IPS-15b (cell line): ENCODE results near the gene ARHGAP11A.

Source experiments
- H3K27me3 ChIP-seq: one replicate; pipeline ENCODE4 v1.6.1; 2013; ENCODE audit warnings: low read length; ENCODE audit not compliant: control insufficient read depth, insufficient read depth
- H3K36me3 ChIP-seq: one replicate; pipeline ENCODE4 v1.6.1; 2013; ENCODE audit warnings: low read length; ENCODE audit not compliant: control insufficient read depth, insufficient read depth
- H3K4me1 ChIP-seq: one replicate; pipeline ENCODE4 v1.6.1; 2013; ENCODE audit warnings: mild to moderate bottlenecking, low read length; ENCODE audit not compliant: control insufficient read depth, insufficient read depth
- H3K4me3 ChIP-seq: one replicate; pipeline ENCODE4 v1.5.1; 2013; ENCODE audit warnings: low read depth, low read length
- H3K9ac ChIP-seq: one replicate; pipeline ENCODE4 v1.6.1; 2013; ENCODE audit warnings: low read depth, mild to moderate bottlenecking, low read length
- H3K9me3 ChIP-seq: one replicate; pipeline ENCODE4 v1.6.1; 2013; ENCODE audit warnings: mild to moderate bottlenecking, low read length; ENCODE audit not compliant: control insufficient read depth, insufficient read depth

The ARHGAP11A gene

DNA sequence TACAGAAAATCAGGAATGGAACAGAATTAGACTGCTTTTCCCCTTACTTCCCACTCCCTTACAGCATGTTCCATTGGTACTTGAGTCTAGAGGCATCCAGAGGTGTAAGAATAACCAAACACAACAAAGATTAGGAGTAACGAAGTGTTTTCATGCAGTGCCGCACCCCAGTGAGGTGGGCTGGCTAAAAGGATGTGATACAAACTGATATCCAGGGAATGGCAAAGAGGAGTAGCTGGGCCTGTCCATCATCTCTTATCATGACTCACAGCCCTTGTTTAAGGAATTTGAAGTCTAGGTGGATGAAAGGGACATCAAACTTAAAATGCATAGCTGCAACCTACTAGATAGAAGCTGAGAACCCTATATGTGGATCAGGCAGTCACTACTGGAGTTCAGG, 42.6 kb downstream of the ARHGAP11A start:
- Histone ChIP-seq H3K27me3 (no peaks in the 10 kb centered on the region), H3K4me3 (no peak overlapping the region), H3K36me3 (no peaks in the 10 kb centered on the region), H3K4me1 (peaks cover 9% of the 10 kb centered on the region), H3K9me3 (no peaks in the 10 kb centered on the region), H3K9ac (no peak overlapping the region)

DNA sequence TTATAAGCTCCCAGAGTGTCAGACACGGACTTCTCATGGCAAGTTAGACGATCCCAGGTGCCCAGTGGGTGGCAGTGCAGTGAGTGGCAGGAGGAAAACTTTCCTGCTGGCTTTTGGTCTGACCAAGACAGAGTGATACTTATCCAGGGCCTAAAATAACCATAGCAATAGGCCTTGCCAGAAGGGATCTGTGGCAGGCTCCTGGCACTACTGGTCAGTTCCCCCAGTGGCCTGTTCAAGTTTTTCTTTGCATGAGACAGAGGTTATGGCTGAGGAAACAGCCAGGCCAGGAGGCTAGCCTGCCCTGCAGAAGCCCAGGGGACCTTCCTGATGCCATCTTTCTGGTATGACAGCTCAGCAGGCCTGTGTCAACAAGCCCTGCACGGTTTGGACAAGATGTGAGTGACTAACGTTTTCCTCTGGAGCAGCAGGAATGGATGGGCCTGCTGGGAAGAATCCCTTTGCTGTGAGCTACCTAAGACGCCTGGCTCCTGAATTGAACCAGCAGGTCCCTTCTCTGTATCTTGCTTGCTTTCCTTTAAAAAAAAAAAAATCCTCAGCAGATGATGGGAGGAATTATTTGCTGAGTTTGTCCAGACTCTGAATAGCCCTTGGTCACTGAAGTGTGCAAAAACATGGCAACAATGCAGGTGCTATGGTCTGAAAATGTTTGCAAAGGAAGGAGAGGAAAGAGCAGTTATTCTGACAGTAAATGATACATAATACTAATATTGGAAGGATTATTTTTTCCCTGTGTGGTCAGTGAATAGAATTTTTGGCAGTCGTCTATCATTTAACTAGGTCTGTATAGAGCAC, 44.2 kb downstream of the ARHGAP11A start:
- Histone ChIP-seq H3K9ac (no peak overlapping the region), H3K4me1 (peaks cover 1% of the 10 kb centered on the region)

DNA sequence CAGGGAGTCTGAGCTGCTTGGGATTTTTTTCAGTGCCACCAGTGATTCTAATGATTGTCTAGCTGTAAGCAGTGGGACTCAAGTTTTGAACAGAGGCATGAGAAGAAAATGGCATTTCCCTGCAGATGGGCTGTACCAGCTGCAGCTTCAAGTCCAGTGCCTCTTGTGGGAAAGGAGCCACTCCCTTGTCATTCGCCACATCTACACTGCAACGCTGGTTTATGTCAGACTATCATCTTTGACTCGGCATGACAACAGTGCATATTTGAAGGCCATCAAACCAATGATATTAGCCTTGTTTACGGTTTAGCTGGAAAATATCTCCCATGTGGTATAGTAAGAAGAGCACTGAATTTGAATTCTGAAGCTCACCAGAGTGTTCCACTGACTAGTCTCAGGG, 48.4 kb downstream of the ARHGAP11A start:
- no peaks in the 10 kb centered on the region for H3K9me3 ChIP-seq
- no peak overlapping the region for H3K4me3 ChIP-seq
- H3K27me3 ChIP-seq: no peaks in the 10 kb centered on the region
- peaks cover 6% of the 10 kb centered on the region for H3K4me1 ChIP-seq
- no peaks in the 10 kb centered on the region for H3K36me3 ChIP-seq
- H3K9ac ChIP-seq: no peak overlapping the region

More for the DNA sequence above, 44.2 kb downstream of the ARHGAP11A start:
- Histone ChIP-seq H3K9me3 (no peaks in the 10 kb centered on the region), H3K36me3 (no peaks in the 10 kb centered on the region), H3K4me3 (no peak overlapping the region), H3K27me3 (no peaks in the 10 kb centered on the region)

DNA sequence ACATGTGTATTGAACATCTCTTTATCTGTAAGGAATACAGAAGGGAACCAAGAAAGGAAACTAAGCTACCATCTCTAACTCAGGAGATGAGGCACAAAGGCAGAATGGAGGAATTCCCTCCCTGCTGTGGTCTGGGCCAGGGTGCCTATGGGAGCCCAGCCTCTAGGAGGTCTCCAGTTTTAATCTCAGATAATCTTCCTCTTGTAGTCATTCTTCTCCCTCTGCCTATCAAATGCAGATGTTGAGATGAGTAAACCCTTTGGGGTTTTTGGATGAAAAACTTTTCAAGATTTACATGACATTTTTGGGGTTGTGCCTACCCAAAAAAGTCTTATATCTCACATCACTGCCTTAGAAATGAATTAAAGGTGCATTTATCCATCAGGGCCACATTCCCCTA, 49.5 kb downstream of the ARHGAP11A start:
- H3K4me1 ChIP-seq: peaks cover 15% of the 10 kb centered on the region
- H3K27me3 ChIP-seq: no peaks in the 10 kb centered on the region
- H3K9ac ChIP-seq: no peak overlapping the region
- H3K4me3 ChIP-seq: no peak overlapping the region
- H3K36me3 ChIP-seq: no peaks in the 10 kb centered on the region
- no peaks in the 10 kb centered on the region for H3K9me3 ChIP-seq

DNA sequence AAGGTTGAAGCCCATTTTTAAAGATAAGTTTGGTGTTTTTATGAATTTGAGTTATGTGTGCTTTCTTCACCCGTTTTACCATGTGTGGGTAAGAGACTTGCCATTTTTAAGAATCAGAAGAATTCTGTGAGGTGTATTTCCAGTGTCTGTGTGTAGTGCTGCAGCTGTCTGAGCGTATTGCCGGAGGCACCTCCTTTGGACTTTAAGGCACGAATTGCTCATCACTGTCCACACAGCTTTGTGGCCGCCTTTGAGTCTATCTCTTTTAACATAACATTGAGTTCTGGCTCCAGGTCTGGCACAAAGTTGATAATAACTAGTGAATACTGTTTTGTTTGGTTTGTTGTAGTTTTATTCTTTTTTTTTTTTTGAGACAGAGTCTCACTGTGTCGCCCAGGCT, 52.0 kb downstream of the ARHGAP11A start:
- Histone ChIP-seq H3K4me1 (peaks cover 23% of the 10 kb centered on the region), H3K9me3 (no peaks in the 10 kb centered on the region)

DNA sequence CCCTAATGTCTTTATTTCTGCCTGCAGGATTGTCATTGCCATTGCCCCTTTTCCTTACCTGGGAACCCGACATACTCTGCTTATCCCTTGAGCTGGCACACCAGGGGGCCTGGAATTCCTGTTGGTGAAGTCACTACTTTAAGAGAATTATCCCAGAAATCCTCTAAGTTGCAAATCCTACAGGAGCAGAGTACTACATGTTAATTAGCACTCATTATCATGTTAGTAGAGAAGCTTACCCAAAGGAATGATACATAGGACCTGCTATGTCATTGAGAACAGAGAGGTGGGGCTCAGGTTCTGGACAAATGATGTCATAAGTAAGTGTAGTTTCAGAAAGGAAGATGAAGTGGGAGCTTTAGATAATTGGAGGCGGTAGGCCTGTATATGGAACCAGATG, 53.6 kb downstream of the ARHGAP11A start:
- Histone ChIP-seq H3K9me3 (no peaks in the 10 kb centered on the region), H3K27me3 (no peaks in the 10 kb centered on the region), H3K4me3 (no peak overlapping the region), H3K4me1 (peaks cover 23% of the 10 kb centered on the region), H3K9ac (no peak overlapping the region), H3K36me3 (no peaks in the 10 kb centered on the region)

More for the DNA sequence above, 52.0 kb downstream of the ARHGAP11A start:
- H3K36me3 ChIP-seq: no peaks in the 10 kb centered on the region
- H3K9ac ChIP-seq: no peak overlapping the region
- H3K27me3 ChIP-seq: no peaks in the 10 kb centered on the region
- no peak overlapping the region for H3K4me3 ChIP-seq

DNA sequence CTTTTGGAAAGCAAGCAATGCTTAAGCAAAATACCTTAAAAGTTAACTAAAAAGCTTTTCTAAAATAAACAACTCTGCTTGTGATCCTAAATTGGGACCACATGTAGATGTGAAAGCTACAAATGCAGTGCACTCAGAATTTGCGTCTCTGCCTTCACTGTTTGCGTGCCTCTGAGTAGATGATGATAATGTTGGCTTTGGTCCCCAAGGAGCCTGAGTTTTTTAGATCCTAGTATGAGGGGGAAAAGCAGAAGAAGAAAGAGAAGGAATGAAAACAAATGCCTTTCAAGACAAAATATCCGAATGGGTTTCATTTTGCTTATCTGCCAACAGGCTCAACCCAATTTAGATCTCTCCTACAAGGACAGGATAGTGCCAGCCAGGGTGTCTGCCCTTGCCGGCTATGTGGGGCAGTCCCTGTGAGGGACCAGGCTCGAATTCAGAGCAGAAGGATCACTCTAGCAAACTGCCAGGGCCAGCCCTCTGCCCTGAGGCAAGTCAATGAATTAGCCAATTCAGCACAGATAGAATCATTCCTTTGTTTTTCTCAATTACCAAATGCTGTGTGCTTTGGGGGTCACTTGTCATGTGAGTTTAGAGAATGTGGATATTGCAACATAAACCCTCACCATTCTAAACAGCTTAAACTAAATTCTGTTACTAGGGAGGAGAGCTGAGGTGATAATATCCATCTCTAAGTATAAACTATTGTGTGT, 54.8 kb downstream of the ARHGAP11A start:
- H3K9me3 ChIP-seq: no peaks in the 10 kb centered on the region
- no peak overlapping the region for H3K4me3 ChIP-seq
- H3K4me1 ChIP-seq: peaks cover 23% of the 10 kb centered on the region
- H3K9ac ChIP-seq: no peak overlapping the region
- H3K36me3 ChIP-seq: no peaks in the 10 kb centered on the region
- no peaks in the 10 kb centered on the region for H3K27me3 ChIP-seq

DNA sequence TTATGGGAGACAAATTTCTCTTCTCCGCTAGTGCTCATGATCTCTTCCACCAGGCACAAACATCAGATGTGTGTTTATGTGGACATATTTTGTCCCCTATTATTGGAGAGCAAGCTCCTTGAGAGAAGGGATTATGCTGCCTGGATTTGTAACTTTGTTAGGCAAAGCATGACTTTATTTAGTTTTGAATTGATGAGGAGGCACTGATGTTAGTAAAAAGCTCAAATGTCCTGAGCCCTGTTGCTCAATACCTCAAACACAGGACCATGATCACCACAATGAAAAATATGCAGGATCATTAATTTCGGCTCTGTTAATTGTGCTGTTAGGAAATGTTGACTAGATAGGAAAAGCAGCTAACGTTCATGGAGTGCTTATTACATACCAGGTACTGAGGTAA, 55.3 kb downstream of the ARHGAP11A start:
- H3K4me3 ChIP-seq: no peak overlapping the region
- H3K36me3 ChIP-seq: no peaks in the 10 kb centered on the region
- peaks cover 23% of the 10 kb centered on the region for H3K4me1 ChIP-seq
- H3K9ac ChIP-seq: no peak overlapping the region
- H3K9me3 ChIP-seq: no peaks in the 10 kb centered on the region
- H3K27me3 ChIP-seq: no peaks in the 10 kb centered on the region

DNA sequence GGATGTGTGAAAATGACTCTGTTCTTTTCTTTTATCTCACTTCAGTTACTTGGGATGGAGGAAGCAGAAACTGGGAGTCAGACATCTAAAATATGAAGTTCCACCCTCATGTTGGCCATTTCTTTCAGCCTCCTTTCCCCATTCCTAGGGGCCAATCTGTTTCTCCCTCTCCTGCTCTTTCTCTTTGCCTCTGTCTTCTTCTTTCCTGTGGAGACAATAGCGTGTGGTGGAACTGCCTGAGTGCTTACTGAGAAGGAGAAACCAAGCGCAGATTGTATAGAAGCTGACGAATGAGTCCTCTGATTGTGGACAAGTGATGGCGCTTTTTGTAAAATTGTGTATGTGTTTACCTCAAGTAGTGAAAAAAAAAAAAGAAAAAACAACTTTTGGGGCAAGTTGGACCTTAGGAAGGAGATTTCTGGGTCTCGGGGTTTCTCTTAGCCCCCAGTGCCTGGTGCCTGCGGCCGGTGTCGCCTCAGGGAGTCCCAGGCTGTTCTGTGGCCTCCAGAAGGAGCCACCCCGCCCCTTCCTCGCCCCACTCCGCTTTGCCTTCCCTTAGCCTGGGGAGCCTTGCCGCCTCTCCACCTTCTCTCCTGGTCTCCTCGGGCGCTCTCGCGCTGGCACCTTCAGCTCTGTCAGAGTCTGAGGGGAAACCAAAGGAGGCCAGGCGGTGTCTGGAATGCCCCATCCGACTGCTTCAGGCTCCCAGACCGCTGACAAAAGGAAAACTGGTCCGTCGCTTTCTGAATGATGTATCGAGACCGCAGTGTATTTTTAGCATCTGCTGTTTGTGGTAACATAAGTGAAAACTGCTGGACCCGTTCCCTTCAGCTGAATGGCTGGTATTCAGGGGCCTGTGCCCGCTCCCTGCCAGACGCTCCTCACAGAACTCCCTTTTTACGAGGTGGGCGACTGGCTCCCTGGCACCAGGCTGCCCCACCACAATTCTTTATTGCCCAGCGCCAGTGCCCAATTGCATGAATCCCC, 56.3 kb downstream of the ARHGAP11A start:
- Histone ChIP-seq H3K9ac (no peak overlapping the region), H3K4me1 (peaks cover 23% of the 10 kb centered on the region), H3K9me3 (no peaks in the 10 kb centered on the region), H3K27me3 (no peaks in the 10 kb centered on the region), H3K36me3 (no peaks in the 10 kb centered on the region), H3K4me3 (no peak overlapping the region)

DNA sequence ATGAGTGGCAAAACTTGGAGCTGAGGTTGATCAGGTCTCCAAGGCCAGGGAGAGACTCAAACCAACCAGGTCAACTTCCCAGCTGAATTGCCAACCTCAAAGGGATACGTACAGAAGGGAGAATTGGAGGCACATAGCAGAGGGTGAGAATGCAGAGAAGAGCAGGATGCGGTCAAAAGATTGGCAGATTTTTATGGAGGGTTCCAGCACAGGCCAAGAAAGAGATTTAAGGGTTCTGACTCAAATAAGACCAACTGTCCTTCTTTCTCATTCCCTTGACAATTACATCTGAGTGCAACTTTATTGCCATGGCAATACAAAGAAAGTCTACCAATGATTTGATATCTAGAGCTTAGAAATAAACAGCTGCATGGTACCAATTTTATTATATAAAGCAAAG, 59.4 kb downstream of the ARHGAP11A start:
- Histone ChIP-seq H3K9ac (no peak overlapping the region), H3K4me1 (peaks cover 12% of the 10 kb centered on the region), H3K9me3 (no peaks in the 10 kb centered on the region)

DNA sequence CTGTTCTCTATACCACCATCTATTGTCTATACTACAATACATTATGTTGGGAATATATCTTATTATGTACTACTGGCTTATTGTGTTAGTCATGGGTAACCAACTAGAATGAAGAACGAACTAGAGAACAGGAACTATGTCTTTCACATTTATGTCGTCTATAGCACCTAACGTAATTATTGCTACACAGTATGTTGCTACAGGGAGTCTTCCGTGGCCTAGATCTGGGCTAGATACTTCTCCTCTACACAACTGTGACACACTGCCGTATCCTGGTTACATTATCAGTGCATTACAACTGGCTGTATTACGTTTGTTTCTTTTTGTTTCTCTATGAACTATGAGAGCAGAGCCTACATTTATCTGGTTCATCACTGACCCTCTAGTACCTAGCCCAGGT, 60.2 kb downstream of the ARHGAP11A start:
- Histone ChIP-seq H3K9me3 (no peaks in the 10 kb centered on the region), H3K4me1 (peaks cover 5% of the 10 kb centered on the region), H3K36me3 (no peaks in the 10 kb centered on the region), H3K9ac (no peak overlapping the region), H3K4me3 (no peak overlapping the region), H3K27me3 (no peaks in the 10 kb centered on the region)

More for the DNA sequence above, 59.4 kb downstream of the ARHGAP11A start:
- Histone ChIP-seq H3K27me3 (no peaks in the 10 kb centered on the region), H3K36me3 (no peaks in the 10 kb centered on the region), H3K4me3 (no peak overlapping the region)
